Testis (tissue), 3 donors: ENCODE data around the gene TRIM6. TPM values are rescaled to one million over a fixed set of nuclear protein-coding genes. Genes with fewer than 3 reads are reported as not detected.
"Not testable (repeated sequence)": the region's sequence is repeated elsewhere in the genome, so short reads cannot be mapped to it uniquely, and the experiment has no call there.

Source experiments
- DNase-seq: peaks from one replicate; pipeline ENCODE4 v3.0.0-alpha.2; 2019
- H3K27ac ChIP-seq, 2 donors: fragments of 200-600 bp; sonication (generic); one replicate each; pipeline ENCODE4 v1.5.1; 2019
- H3K27me3 ChIP-seq: fragments of 200-600 bp; sonication (generic); one replicate; pipeline ENCODE4 v1.5.1; 2019
- H3K36me3 ChIP-seq: fragments of 200-600 bp; sonication (generic); one replicate; pipeline ENCODE4 v1.5.1; 2017; ENCODE audit warnings: low read depth; ENCODE audit errors: missing control alignments
- H3K4me1 ChIP-seq: fragments of 200-600 bp; sonication (generic); one replicate; pipeline ENCODE4 v1.5.1; 2019
- H3K4me3 ChIP-seq, 2 donors: fragments of 200-600 bp; sonication (generic); one replicate each; pipeline ENCODE4 v1.5.1; 2017 to 2019
- H3K9me3 ChIP-seq: fragments of 200-600 bp; sonication (generic); one replicate; pipeline ENCODE4 v1.5.1; 2017
- POLR2A ChIP-seq: fragments of 450-650 bp; IDR thresholded peaks from one replicate; pipeline ENCODE4 v1.6.1; 2017; ENCODE audit warnings: antibody characterized with exemption, mild to moderate bottlenecking, moderate library complexity
- WGBS, 2 donors: methylation state at CpG; one replicate each; pipeline ENCODE4 v1.1.5; 2018; 5-methylcytosine and 5-hydroxymethylcytosine counted together
- intact Hi-C: fragments of 100-400 bp; cut with DNase I; formaldehyde crosslinking; loops from one replicate; pipeline ENCODE4 v1.15.1; 2023; ENCODE audit warnings: low total_unique reads
- polyA plus RNA-seq: library from polyadenylated mRNA; stranded (reverse); fragments of 350-450 nt; fragmentation: Illumina TruSeq; extraction: RNeasy Lipid Tissue Mini Kit (QIAGEN cat#74804); gene quantifications from one replicate; pipeline ENCODE4 v1.2.3, GENCODE V29; 2014; ENCODE audit warnings: low read depth, low replicate concordance; ENCODE audit not compliant: insufficient read depth
- total RNA-seq, 2 donors: library from RNA; depleted of rRNA; stranded (reverse); fragments of >200 nt; gene quantifications; one replicate each; pipeline ENCODE4 v1.2.3, GENCODE V29; 2016
- TF ChIP-seq, protein P1 (sequence below), 3 experiments: fragments of 450-650 bp in 2 of 3; fragments of 200-600 bp in 1 of 3; sonication (generic) in 1 of 3; IDR thresholded peaks; one replicate each; pipeline ENCODE4 v1.5.1; 2016 to 2019; ENCODE audit warnings: antibody characterized with exemption in 3 of 3, mild to moderate bottlenecking in 2 of 3, moderate library complexity in 1 of 3

The TRIM6 gene
- total and polyA plus RNA-seq, 3 donors from 2014 or later, result 9.1 to 20.9 (median 10.6) TPM

DNA sequence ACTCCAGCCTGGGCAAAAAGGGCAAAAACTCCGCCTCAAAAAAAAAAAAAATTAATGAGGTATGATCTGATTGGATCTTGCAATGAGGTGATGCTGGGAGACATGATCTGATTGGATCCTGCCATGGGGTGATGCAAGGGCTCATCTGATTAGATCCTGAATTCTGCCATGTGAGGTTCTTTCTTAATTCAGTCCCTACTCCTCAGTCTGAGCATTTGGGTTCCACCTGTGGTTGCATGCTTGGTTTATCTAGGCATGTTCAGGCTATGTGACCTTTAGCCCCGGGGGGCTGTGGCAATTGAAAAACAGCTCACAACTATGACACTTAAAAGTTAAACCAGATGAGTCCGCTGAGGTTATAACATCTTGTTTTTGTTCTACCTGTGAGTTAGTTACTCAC, 4.8 kb upstream of the TRIM6 start:
- intact Hi-C loops, result no loop called here
- TF ChIP-seq POLR2A, result no peak
- TF ChIP-seq, protein P1, sequence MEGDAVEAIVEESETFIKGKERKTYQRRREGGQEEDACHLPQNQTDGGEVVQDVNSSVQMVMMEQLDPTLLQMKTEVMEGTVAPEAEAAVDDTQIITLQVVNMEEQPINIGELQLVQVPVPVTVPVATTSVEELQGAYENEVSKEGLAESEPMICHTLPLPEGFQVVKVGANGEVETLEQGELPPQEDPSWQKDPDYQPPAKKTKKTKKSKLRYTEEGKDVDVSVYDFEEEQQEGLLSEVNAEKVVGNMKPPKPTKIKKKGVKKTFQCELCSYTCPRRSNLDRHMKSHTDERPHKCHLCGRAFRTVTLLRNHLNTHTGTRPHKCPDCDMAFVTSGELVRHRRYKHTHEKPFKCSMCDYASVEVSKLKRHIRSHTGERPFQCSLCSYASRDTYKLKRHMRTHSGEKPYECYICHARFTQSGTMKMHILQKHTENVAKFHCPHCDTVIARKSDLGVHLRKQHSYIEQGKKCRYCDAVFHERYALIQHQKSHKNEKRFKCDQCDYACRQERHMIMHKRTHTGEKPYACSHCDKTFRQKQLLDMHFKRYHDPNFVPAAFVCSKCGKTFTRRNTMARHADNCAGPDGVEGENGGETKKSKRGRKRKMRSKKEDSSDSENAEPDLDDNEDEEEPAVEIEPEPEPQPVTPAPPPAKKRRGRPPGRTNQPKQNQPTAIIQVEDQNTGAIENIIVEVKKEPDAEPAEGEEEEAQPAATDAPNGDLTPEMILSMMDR (IDR thresholded peaks at IDR 0.05), result no peak
- H3K27ac ChIP-seq, result no peak overlapping the region
- no peaks in the 10 kb centered on the region for H3K27me3 ChIP-seq
- no peaks in the 10 kb centered on the region for H3K4me1 ChIP-seq
- no peak for DNase-seq
- no peak overlapping the region for H3K4me3 ChIP-seq
- no peaks in the 10 kb centered on the region for H3K36me3 ChIP-seq
- H3K9me3 ChIP-seq, result no peaks in the 10 kb centered on the region
- 41 to 65% methylated on average over 3 of the region's 3 CpGs for WGBS, 2 donors

DNA sequence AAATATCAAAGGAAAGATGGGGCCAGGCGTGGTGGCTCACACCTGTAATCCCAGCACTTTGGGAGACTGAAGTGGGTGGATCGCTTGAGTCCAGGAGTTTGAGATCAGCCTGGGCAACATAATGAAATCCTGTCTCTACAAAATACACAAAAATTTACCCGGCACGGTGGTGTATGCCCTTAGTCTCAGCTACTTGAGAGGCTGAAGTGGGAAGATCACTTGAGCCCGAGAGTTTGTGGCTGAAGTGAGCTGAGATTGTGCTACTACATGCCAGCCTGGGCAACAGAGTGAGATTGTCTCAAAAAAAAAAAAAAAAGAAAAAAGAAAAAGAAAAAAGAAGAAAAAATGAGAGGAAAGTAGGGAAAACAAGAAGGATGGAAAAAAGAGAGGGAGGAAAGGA, 3.8 kb upstream of the TRIM6 start:
- Histone ChIP-seq H3K27ac (no peak overlapping the region), H3K4me3 (no peak overlapping the region), H3K27me3 (no peaks in the 10 kb centered on the region), H3K36me3 (no peaks in the 10 kb centered on the region), H3K4me1 (peaks cover 2% of the 10 kb centered on the region), H3K9me3 (no peaks in the 10 kb centered on the region)
- intact Hi-C loops, result no loop called here
- WGBS, 2 donors, result 85 to 94% methylated on average over 5 of the region's 5 CpGs
- DNase-seq, result no peak
- TF ChIP-seq POLR2A, result no peak
- TF ChIP-seq, protein P1 (IDR thresholded peaks at IDR 0.05), result no peak

GRCh38 chr11:5593146-5593545, 3.3 kb upstream of the TRIM6 start:
- no peak for TF ChIP-seq POLR2A
- TF ChIP-seq, protein P1 (IDR thresholded peaks at IDR 0.05), result no peak
- no peak overlapping the region for H3K27ac ChIP-seq
- DNase-seq, result no peak
- no peaks in the 10 kb centered on the region for H3K9me3 ChIP-seq
- intact Hi-C loops, result no loop called here
- H3K4me1 ChIP-seq, result peaks cover 7% of the 10 kb centered on the region
- WGBS, 2 donors, result 53 to 68% methylated on average over 1 of the region's 1 CpG
- H3K27me3 ChIP-seq, result no peaks in the 10 kb centered on the region
- no peak overlapping the region for H3K4me3 ChIP-seq
- no peaks in the 10 kb centered on the region for H3K36me3 ChIP-seq

DNA sequence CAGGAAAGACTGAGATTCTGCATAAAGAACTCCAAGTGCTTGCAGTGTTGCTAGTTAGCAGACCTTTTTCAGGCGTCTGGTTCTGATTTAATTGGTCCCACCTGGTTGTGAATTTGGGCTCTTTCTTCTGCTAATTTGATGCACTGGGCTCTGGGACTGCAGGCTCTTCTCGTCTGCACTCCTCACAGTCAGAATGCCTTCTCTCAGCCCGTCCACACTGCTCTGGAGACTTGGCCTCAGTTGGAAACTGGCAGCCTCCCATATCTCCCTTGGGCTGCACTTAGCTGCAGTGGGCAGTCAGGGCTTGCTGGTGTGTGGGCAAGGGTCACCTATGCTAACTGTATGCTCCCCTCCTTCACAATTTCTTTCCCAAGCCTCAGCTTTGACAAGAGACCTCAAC, 1.5 kb downstream of the TRIM6 start:
- no peaks in the 10 kb centered on the region for H3K27me3 ChIP-seq
- no peak for DNase-seq
- no peaks in the 10 kb centered on the region for H3K36me3 ChIP-seq
- WGBS, 2 donors, result 17 to 42% methylated on average over 3 of the region's 3 CpGs
- intact Hi-C loops, result no loop called here
- no peak overlapping the region for H3K4me3 ChIP-seq
- TF ChIP-seq, protein P1 (IDR thresholded peaks at IDR 0.05), result no peak
- TF ChIP-seq POLR2A, result no peak
- no peaks in the 10 kb centered on the region for H3K9me3 ChIP-seq
- no peak overlapping the region for H3K27ac ChIP-seq
- H3K4me1 ChIP-seq, result peaks cover 8% of the 10 kb centered on the region

- H3K36me3 ChIP-seq, result no peaks in the 10 kb centered on the region
- peaks cover 8% of the 10 kb centered on the region for H3K4me1 ChIP-seq
- H3K4me3 ChIP-seq, result no peak overlapping the region
- 47 to 57% methylated on average over 9 of the region's 9 CpGs for WGBS, 2 donors
- H3K27ac ChIP-seq, result peak overlapping the region in 1 of 2 donors; percentile 56
- H3K27me3 ChIP-seq, result no peaks in the 10 kb centered on the region
- no peaks in the 10 kb centered on the region for H3K9me3 ChIP-seq
- TF ChIP-seq POLR2A, result no peak
- TF ChIP-seq, protein P1 (IDR thresholded peaks at IDR 0.05), result peak; percentile 45 to 55 (median 55)
- intact Hi-C loops, result no loop called here
- DNase-seq, result peak; percentile 86
These were observed 4.0 kb downstream of the TRIM6 start for GRCh38 chr11:5600374-5600851.

DNA sequence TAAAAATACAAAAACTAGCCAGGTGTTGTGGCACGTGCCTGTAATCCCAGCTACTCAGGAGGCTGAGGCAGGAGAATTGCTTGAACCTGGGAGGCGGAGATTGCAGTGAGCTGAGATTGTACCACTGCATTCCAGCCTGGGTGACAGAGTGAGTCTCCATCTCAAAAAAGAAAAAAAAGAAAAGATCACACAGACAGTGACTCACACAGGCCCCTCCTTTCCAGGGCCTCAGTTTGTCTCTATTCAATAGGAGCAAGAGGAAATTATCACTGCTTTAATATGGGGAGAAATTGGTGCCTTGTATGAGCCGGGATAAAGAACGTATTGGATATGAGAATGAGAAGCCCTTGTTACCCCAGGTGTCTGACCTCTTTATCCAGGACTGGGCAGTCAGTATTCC, 6.4 kb downstream of the TRIM6 start:
- H3K4me3 ChIP-seq, H3K27ac ChIP-seq, H3K9me3 ChIP-seq, H3K36me3 ChIP-seq, intact Hi-C loops, H3K27me3 ChIP-seq, H3K4me1 ChIP-seq, DNase-seq: not testable (repeated sequence)
- 84 to 93% methylated on average over 4 of the region's 4 CpGs for WGBS, 2 donors
